Right renal cortex interstitium (tissue), 3 donors: ENCODE data around the gene USHBP1. TPM values are rescaled to one million over a fixed set of nuclear protein-coding genes. Genes with fewer than 3 reads are reported as not detected.
A peak's percentile ranks its signal among the peaks of the same experiment; 100 is the strongest.

ENCODE experiments used
- DNase-seq, 3 donors: peaks; one replicate each; pipeline ENCODE4 v3.0.0-alpha.2; 2013; ENCODE audit warnings: low read depth in 3 of 3, low spot score in 2 of 3
- polyA plus RNA-seq, 3 donors: library from polyadenylated mRNA; unstranded; fragments of 120-200 nt; gene quantifications; one replicate each; pipeline ENCODE4 v1.2.1, GENCODE V29; 2013; ENCODE audit not compliant: insufficient read length in 3 of 3

USHBP1 gene
- polyA plus RNA-seq, 3 donors, result 4.6 to 6.1 (median 5.4) TPM

DNA sequence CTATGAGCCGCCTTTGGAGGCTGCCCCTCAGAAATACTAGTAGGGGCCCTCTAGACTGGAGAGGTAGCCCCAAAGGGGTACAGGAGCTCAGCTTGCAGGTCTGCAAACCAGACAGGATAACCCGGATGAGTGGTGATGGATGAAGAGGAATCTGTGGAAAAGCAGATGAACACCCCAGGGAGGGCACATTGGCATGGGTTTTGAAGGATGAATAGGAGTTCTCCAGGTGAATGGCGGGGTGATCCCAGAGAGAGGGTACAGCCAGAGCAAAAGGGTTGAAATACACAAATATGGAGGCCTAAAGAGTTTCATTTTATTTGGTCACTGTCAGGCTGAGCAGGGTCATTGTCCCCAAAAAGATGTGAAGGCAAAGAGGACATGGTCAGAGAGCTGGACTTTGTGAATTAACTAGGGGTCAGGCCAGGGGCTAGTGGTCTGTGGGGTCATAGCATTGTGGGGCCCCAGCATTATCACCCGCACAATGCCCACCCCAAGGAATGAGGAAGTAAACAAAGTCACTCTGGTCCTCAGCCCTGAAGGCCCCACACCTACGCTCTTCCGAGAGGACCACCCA is 23.6 kb downstream of the USHBP1 start:
- no peak for DNase-seq

DNA sequence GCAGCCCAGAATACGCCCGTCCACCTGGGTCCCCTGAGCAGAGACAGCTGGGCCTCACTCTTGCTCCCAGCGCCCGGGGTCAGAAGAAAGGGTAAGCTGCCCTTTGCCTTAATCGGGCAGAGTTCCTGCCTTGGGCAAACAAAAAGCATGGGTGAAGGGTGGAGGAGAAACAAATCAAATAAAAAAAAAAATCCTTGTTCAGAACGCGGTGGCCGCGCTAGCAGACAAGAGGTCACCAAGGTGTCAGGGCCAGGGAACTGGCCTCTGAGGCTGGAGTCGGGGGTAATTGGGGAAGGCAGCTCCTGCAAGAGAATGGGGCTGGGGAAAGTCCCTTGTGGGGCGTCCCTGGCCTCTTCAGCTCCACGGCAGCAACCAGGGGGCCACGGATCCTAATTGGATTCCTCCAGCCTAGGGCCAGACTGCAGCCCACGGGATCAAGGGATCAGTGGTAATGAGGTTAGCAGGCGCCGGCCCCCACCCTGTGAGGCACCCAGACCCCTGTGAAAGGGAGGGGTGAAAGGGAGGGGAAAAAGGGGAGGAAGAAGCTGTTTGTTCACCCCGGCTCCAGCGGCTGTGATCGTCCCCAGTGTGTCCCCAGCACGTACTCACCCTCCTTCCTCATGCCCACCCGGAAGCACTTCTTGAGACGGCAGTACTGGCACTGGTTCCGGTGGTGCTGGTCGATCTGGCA is 24.3 kb downstream of the USHBP1 start:
- DNase-seq, result no peak

DNA sequence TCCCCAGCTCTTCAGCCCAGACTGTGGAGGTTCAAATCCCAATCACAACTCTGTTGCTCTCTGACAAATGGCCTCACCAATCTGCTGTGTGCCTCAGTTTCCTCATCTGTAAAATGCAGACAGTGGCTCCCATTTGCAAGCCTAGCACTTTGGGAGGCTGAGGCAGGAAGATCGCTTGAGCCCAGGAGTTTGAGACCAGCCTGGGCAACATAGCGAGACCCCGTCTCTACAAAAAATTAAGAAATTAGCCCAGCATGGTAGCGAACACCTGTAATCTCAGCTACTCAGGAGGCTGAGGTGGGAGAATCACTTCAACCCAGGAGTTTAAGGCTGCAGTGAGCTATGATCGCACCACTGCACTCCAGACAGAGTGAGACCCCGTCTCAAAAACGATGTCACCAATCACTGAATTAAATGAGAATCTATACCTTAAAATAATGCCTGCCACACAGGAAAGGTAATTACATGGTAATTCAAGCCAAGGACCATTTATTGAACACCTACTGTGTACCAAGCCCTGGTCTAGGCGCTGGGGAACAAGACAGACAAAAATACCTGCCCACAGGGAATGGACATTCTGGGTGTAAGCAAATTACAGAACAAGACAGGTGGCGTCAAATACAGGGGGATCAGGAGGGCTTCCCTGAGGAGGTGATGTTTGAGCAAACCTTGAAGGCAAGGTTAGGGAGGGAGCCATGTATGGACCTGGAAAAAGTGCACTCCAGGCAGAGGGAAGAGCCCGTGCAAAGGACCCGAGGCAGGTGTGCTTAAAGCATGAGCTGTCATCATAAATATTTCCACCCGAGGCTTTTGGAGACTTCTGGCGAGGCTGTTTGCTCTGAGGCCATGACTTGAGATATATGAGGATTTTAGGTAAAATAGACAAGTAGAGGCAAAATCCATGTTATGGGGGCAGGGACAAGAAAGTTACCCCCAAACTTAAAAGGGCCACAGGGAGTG is 26.5 kb downstream of the USHBP1 start:
- DNase-seq, result no peak

DNA sequence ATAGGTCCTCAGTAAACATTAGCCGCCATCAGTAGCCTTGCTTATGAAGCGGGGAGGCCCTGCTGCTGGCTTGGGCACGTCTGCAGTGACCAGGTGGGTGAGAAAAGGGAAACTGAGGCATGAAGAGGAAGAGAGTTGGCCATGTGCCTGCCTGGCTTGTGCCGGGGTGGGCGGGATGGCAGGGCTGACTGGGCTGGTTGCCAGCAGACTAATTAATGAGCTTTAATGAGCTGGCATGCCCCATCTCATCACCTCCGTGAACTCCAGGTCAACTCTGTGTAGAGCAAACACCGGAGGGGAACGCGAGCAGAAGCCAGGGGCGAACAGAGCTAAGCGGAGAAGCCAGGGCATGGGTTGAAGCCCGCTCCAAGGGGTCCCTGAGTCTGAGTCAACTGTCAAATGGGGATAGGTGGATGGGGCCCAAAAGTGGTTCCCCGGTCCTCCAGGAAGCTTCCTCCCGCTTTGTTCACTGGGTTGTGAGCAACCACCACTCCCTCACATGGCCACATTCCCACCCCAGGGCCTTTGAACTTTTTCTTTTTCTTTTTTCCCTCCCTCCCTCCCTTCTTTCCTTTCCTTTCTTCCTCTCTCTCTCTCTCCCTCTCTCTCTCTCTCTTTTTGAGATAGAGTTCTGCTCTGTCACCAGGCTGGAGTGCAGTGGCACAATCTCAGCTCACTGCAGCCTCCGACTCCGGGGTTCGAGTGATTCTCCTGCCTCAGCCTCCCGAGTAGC is 27.6 kb downstream of the USHBP1 start:
- no peak for DNase-seq

DNA sequence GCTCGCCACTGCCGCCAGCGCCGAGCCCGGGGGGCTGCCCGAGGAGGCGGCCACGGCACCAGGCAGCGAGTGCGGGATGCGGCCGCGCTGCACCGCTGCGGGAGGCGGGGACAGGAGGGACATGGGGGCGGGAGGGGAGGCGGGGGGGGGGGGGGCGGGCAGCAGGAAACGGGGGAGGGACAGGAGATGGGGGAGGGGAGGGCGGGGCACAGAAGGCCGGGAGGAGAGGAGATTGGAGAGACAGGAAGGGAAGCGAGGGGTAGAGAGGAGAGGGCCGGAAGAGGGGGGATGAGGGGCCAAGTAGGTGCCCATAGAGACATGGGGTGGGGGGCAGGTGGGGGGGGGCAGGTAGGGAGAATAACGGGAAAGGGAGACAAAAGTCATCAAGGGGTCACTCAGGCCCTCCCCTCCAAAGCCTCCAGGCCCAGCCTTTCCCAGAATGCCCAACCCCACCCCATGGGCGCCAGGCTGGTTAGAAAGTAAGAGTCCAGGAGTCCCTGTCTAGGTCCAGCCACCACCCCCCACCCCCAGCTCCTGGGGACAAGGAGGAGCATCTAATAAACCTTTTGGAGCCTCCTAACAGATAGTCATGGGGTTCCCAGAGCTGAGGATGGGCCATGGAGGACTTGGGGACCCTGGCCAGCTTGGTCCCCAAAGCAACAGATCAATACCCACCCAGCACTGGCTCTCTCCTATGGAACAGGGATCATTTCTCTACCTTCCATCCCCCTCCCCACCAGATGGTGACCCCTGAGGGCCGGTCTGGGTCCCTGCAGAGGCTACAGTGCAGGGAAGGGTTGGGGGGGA is 28.4 kb downstream of the USHBP1 start:
- DNase-seq, result no peak

DNA sequence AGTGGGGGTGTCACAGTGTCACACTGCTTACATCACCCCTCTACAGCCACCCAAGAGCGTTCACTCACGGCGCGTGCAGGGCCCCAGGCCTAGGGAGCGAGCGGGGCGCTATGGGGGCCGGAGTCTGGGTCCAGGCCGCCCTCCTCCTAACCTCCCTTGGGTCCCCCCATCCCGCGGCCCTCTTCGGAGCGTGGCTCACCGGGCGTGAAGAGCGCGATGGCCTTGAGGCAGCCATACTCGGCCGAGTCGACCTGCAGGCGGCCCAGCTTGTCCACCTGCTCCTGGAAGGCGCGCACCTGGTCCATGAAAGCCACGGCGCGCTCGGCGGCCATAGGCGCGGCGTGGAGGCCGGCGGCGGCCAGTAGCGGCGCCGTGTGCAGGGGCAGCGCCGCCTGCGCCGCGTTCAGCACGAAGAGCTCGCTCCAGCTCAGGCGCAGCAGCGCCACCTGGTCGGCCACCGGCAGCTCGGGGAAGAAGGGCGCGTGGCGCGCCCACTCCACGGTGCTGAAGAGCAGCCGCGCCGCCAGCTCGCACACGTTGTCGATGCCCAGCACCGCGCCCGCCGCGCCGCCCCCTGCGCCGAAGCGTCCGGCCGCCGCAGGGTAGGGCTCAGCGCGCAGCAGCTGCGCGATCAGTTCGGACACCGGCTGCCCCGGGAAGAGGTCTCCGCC is 29.1 kb downstream of the USHBP1 start:
- no peak for DNase-seq

DNA sequence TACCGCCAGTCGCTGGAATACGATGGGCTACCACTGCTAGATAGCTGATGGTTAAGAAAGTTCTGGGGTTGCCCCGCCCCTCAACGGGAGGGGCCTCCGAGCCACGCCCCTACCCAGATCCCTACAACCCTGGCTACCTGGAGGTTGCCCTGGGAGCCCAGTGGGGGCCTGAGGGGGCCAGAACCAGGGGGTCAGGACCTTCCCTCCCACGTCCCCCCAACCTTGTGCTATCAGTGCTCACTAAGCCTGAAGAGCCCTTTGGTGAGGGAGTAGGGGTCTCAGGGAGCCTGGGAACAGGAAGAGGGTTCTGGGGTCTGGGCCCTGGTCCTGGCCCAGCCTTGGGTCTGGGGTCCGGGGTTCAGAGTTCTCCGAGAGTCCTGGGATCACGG is 29.6 kb downstream of the USHBP1 start:
- DNase-seq, result no peak

DNA sequence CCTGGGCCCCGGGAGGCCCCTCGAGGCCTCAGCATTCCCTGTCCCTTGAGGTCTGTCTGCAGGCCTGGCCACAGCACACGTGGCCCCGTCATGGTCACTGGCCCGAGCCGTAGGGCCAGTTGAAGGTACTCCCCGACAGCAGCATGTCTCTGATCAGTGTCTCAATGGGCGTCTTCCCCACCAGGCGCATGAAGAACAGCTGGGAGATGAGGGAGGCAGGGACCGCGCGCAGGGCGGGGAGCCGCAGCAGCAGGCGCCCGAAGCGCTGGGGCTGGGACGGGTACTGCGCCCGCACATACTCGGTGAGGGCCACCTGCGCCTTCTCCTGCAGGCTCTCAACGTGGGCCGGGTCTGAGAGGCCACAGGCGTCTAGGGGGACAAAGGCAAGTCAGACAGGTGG is 32.3 kb downstream of the USHBP1 start:
- DNase-seq, result no peak

DNA sequence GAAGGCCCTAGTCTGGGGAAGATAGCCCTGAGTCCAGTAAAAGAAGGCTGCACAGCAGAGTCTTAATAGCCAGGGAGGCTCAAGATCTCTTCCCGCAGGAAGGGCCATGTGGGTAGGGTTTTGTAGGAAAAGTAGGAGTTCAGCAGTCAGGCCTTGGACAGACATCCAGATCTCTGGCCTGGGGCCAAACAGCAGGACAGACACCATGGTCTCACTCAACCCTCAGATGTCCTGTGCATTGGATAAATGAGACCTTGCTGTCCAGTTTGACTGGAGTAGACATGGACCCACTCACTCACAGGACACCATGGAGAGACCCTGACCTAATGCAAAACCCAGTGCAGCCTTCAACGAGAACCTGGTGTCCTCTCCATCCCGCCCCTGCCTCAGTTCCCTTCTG is 34.7 kb downstream of the USHBP1 start:
- DNase-seq, result no peak

DNA sequence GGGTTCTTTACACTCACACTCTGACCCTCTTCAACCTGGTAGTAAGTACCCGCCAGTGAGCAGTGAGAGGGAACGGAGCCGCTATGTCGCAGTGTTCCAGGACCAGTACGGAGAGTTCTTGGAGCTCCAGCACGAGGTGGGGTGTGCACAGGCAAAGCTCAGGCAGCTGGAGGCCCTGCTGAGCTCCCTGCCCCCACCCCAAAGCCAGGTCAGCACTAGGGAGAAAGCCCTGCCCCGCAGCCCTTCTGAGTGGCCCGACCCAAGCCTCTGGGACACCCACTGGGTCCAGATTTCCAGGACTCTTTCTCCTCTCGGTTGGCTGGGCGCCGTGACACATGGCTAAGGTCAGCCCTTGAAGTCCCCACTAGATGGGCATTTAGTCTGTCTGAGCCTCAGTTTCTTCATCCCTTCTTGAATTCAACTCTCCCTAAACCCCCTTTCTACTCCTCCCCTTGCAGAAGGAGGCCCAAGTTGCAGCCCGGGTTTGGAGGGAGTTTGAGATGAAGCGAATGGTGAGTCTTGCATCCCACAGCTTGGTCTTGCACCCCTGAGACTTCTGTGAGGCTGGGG is 36.7 kb downstream of the USHBP1 start:
- no peak for DNase-seq

DNA sequence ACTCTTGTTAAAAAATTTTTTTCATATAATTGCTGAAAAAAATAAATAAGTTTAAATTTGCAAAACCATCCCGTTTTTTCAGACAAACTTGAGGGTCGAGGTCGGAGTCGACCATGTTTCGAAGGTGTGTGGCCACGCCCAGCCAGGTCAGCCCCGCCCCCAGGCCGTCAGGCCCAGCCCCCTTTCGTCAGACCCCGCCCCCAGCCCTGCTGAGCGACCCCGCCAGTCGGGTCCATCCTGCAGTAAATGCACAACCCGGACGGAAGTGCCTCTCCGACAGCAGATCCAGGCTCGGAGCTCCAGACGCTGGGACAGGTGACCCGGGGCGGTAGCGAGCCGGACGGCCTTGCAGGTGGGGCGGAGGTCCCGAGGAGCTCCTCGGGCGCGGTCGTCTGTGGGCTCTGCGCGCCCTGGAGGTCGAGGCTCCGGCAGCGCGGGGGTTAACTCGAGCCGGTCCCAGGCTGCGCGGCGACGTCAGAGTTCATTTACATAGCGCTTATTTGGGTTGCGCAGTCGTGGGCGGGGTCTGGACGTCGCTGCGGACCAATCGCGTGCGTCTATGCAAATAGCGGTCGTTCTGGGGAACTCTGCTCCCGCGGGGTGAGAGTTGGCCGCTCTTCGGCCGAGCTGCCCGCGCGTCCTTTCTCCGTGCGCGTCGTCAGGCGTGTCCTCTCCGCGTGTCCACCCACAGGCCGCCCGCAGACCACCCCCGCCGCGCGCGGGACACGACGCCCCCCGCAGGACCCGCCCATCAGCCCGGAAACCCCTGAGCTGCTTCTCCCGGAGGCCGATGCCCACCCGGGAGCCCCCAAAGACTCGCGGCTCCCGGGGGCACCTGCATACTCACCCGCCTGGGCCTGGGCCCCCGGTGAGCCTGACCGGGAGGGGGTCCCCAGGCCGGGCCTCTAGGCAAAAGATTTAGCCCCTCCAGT is 38.3 kb downstream of the USHBP1 start, which contains the start of gene OCEL1:
OCEL1 (plus strand) TSS at position 225 of the 932 bp plus-strand sequence; CDS start at position 247, 22 bp downstream.
- peak; percentile 91 to 97 (median 95) for DNase-seq

DNA sequence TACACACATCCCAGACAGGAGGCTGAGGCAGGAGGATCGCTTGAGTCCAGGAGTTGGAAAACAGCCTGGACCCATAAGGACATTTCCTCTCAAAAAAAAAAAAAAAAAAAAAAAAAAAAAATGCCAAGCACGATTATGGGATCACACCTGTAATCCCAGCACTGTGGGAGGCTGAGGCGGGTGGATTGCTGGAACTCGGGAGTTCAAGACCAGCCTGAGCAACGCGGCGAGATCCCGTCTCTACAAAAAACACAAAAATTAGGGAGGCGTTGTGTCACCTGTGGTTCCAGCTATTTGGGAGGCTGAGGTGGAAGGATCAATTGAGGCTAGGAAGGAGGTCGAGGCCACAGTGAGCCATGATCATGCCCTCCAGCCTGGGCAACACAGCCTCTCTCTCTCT is 39.5 kb downstream of the USHBP1 start:
- DNase-seq, result no peak

DNA sequence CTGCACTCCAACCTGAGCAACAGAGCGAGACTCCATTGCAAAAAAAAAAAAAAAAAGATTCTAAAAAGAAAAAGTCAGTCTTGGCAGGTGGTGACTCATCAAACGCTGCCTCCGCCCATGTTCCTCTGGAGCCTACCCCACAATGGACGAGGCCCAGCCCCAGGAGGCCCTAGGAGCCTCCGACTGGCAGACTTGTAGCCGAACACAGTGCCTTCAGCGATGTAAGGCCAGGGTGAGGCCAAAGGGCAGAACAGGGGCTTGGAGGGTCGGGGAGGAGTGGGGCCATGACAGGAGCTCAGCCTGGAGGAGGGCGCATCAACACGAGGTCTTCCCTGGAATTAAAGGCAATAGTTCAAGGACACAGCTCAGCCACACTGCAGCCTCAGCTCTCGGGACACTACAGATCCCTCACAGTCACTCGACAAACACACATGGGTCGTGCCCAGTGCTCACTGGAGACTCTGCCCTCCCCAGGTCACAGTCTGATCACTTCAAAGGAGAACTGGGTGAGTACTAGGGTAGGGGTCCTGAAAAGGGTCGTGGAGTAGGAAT is 44.3 kb downstream of the USHBP1 start:
- DNase-seq, result no peak

DNA sequence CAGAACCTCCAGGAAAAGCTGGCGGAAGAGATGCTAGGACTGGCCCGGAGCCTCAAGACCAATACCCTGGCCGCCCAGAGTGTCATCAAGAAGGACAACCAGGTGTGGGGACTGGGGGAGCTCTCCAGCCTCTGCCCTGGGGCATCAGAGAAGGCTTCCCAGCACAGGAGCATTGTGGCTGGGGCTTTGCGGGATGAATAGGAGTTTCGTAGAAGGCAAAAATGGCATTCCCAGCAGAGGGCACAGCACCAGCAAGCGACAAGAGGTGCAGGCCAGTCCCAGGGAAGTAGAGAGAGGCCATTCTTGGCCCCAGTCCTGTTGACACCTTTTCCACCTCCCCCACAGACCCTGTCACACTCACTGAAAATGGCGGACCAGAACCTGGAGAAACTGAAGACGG is 45.3 kb downstream of the USHBP1 start:
- no peak for DNase-seq

DNA sequence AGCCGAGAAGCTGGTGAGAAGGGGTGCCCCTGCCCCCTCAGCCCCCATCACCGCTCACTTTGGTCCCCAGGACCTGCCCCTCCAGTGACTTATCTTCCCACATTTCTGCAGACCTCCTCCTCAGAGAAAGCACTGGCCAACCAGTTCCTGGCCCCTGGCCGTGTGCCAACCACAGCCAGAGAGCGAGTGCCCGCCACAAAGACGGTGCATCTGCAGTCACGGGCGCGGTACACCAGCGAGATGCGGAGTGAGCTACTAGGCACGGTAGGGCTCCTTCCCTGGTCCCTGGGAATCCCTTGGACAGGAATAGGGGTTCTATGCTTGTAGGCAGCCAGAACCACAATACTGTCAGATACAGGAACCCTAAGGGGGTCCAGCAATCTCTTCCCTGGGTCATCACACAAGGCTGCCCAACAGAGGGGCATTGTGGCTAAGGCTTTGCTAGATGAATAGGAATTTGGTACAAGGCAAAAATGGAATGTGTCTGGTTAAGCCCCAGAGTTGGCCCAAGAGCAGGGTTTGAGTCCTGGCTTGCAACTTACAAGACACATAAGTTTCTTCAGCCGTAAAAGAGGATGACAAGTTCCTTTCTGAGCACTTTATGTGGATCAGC is 48.4 kb downstream of the USHBP1 start:
- no peak for DNase-seq

DNA sequence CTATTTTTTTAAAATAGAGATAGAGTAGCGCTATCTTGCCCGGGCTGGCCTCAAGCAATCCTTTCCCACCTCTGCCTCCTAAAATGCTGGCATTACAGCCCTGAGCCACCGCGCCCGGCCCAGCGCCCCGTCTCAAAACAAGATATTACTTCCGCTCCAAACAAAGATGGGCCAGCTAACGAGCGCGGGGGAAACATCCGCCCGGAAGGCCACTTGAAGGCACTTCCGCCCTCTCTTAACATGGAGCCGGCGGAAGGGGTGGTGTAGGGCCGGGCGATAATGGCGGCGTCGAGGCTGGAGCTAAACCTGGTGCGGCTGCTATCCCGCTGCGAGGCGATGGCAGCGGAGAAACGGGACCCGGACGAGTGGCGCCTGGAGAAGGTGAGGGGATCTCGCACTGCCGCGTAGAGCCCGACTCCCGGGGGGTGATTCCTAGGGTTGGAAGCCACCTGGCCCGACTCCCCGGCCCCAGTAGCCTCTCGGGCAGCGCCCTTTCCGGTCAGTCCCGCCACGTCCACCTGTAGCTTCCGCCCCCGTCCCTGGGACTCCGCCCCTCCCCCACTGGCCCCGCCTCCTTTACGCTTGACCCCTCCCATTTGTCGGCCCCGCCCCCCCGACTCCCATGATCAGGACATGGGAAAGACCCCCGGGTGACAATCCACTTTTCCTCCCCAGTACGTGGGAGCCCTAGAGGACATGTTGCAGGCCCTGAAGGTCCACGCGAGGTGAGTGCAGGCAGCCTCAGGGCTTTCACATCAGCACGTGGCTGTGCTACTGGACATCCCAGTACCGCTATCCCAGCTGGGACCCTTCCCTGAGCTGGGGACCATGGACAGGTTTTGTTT is 49.2 kb downstream of the USHBP1 start, which contains the start of gene USE1:
USE1 (plus strand) TSS at position 231 of the 845 bp plus-strand sequence; CDS start at position 280, 49 bp downstream.
- DNase-seq, result peak; percentile 80 to 85 (median 83)
